Activated T-cell treated with anti-CD3 and anti-CD28 coated beads, Interleukin-2, amount 50 U/mL, for 4 hours (primary cell): Measurements from ENCODE around the gene FYN. TPM values are rescaled to one million over a fixed set of nuclear protein-coding genes. Genes with fewer than 3 reads are reported as not detected.
"Not testable (repeated sequence)": the region's sequence is repeated elsewhere in the genome, so short reads cannot be mapped to it uniquely, and the experiment has no call there.

Experiments
- ATAC-seq, 2 donors: fragments of 200-7000 bp; cut with Tn5 transposase; one replicate each; pipeline ENCODE4 v1.10.0; 2021
- DNase-seq: peaks from one replicate; pipeline ENCODE4 v3.0.0-alpha.2; 2020
- H3K27me3 Mint-ChIP-seq: one replicate; pipeline ENCODE4 v1.8.0; 2021; ENCODE audit warnings: low read depth, mixed read lengths
- H3K36me3 Mint-ChIP-seq: one replicate; pipeline ENCODE4 v1.8.0; 2022; ENCODE audit warnings: mixed read lengths; ENCODE audit not compliant: insufficient read depth
- H3K4me1 Mint-ChIP-seq: one replicate; pipeline ENCODE4 v1.8.0; 2021; ENCODE audit warnings: low read depth, mixed read lengths
- H3K4me3 Mint-ChIP-seq: one replicate; pipeline ENCODE4 v1.8.0; 2021; ENCODE audit warnings: mild to moderate bottlenecking, moderate library complexity, mixed read lengths
- H3K9me3 Mint-ChIP-seq: one replicate; pipeline ENCODE4 v1.8.0; 2021; ENCODE audit warnings: mixed read lengths
- total RNA-seq, 3 donors: library from RNA; stranded (reverse); gene quantifications; one replicate each; pipeline ENCODE4 v1.2.1, GENCODE V29; 2021

Gene FYN
- total RNA-seq, 3 donors from 2014 or later, result 481 to 505 (median 485) TPM

DNA sequence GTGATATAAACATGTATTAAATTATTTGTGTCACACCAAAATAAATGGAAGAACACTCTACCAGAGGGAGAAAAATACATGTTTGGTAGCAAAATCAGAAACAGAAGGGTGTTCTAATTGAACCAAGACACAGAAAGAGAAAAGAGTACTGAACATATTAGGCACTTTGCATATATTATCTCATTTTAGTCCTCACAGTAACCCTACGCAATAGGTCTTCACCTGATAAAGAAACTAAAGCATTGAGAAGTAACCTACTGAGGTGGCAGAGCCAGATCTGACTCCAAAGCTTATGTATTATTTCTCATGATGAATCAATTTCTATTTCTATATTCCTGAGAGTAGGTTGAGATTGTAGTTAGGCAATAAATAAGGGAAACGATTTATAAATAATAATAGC lies 77.7 kb downstream of the FYN start:
- Mint-ChIP-seq H3K4me1 (peaks cover 90% of the 10 kb centered on the region), H3K4me3 (peak overlapping the region; percentile 81), H3K27me3 (no peaks in the 10 kb centered on the region), H3K9me3 (no peaks in the 10 kb centered on the region), H3K36me3 (peaks cover 49% of the 10 kb centered on the region)
- ATAC-seq (no peak), DNase-seq (no peak)

DNA sequence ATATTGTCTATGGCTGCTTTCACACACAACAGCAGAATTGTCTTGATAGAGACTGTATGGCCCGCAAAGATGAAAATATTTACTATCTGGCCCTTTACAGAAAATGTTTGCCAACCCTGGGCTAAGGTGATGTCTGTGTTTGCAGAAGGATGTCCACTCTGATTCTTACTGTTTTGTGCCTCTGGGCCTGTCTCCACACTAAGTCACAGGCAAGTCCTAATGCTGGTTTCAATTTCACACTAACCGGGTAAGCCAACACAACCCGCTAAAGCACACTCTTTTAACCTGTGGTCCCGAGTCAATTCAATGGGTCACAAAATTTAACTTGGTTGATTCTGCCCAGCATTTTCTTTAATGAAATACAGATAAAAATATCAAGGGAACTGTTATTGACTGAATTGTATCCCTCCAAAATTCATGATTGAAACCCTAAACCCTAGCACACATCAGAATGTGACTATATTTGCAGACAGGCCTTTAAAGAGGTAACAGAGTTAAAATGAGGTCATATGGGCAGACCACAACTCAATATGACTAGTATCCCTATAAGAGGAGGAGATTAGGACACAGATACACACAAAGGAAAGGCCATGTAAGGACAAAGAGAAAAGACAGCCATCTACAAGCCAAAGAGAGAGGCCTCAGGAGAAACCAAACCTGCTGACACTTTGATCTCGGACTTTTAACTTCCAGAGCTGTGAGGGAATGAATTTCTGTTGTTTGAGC lies 78.4 kb downstream of the FYN start:
- Mint-ChIP-seq H3K4me1 (peaks cover 88% of the 10 kb centered on the region), H3K4me3 (peak overlapping the region; percentile 81), H3K27me3 (no peaks in the 10 kb centered on the region), H3K9me3 (no peaks in the 10 kb centered on the region), H3K36me3 (peaks cover 49% of the 10 kb centered on the region)
- DNase-seq (no peak), ATAC-seq (peak; percentile 64 to 78)

DNA sequence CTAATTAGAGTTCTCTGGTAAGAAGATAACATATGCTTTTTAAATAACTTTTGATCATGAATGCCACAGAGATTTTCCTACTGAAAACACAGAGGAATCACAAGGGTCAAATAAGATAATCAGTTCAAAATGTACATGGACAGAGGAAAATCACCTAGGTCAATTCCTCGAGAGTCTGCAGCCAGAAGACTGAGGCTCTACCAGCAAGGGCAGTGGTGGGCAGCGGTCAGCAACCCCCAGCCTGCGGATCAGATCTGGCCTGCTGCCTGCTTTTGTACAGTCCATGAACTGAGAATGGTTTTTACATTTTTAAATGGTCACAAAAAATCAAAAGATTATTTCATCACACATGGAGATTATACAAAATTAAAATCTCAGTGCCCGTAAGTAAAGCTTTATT lies 79.0 kb downstream of the FYN start:
- no peak for ATAC-seq
- Mint-ChIP-seq H3K4me3 (peak overlapping the region; percentile 81), H3K4me1 (peaks cover 82% of the 10 kb centered on the region), H3K27me3 (no peaks in the 10 kb centered on the region), H3K9me3 (no peaks in the 10 kb centered on the region), H3K36me3 (peaks cover 44% of the 10 kb centered on the region)
- DNase-seq, result no peak

DNA sequence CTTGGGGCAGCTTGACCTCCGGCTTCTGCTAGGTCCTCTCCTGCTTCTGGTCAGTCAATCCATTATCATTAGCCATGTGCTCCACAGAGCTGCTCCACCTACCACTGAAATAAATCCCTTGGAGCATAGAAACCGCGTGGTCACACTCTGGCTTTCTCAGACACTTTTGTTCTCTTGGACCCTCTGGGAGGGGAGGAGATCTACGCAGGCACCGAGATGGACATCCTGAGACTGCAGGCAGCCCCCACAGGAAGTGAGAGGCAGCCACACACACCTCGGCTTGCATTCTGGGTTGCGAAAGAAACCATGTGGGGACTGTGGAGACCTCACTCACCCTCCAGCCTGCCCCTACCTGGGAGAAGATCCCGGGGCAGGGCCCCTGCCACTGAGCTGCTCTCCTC lies 79.5 kb downstream of the FYN start:
- ATAC-seq, result peak; percentile 31 to 51
- Mint-ChIP-seq H3K4me1 (peaks cover 76% of the 10 kb centered on the region), H3K36me3 (peaks cover 38% of the 10 kb centered on the region), H3K27me3 (no peaks in the 10 kb centered on the region), H3K9me3 (no peaks in the 10 kb centered on the region), H3K4me3 (peak overlapping the region; percentile 81)
- no peak for DNase-seq

DNA sequence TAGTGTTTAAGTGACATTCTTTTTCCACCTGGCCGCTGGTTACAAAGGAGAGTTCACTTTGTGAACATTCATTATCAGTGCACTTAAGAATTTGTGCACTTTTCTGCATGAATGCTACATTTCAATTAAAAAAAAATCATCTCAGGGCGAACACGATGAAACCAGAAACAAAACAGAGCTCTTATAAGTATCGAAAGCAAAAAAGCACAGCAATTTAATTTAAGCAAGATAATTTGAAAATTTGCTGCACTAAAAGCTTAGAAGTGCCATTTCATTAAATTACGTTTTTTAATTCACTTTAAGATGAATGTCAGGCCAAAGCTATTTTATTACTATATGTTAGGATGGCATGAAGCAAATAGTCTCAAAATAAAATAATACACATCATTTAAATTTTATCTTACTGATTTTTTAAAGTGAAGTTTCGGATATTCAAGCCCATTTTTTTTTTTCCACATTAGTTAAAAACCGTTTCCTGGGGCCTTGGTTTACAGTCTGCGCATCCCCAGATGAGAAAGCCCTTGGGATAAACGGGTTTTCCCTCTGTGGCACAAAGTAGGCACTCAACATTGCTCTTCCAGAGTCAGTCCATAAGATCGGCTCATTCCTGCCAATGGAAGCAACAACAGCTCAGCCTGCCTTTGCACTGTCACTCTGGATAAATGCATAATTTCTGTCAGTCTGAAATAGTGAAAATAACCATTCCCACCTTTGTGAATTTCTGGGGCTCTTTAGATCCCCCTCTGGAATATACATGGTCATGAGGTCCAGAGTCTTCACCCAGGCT lies 80.1 kb downstream of the FYN start:
- H3K36me3 Mint-ChIP-seq, result peaks cover 34% of the 10 kb centered on the region
- peaks cover 71% of the 10 kb centered on the region for H3K4me1 Mint-ChIP-seq
- H3K27me3 Mint-ChIP-seq, result no peaks in the 10 kb centered on the region
- no peak for DNase-seq
- no peak for ATAC-seq
- H3K9me3 Mint-ChIP-seq, result no peaks in the 10 kb centered on the region
- H3K4me3 Mint-ChIP-seq, result peak overlapping the region; percentile 81

DNA sequence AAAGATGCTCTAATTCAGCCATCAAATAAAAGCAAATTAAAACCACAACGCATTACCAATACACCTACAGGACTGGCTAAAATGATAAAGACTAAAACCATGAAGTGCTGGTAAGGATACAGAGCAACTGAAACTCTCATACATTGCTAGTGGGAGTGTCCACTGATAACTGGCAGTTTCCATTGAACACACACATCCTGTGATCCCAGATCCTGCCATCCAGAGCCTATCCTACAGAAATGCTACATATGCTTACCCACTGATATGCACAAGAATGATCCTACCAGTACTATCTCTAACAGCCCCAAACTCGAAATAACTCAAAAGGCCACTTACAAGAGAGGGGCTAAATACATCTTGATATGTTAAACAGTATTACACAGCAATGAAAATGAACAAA lies 81.0 kb downstream of the FYN start:
- Mint-ChIP-seq H3K27me3 (no peaks in the 10 kb centered on the region), H3K4me1 (peaks cover 68% of the 10 kb centered on the region), H3K4me3 (peak overlapping the region; percentile 81), H3K36me3 (peaks cover 35% of the 10 kb centered on the region), H3K9me3 (no peaks in the 10 kb centered on the region)
- ATAC-seq, result no peak
- DNase-seq, result no peak

DNA sequence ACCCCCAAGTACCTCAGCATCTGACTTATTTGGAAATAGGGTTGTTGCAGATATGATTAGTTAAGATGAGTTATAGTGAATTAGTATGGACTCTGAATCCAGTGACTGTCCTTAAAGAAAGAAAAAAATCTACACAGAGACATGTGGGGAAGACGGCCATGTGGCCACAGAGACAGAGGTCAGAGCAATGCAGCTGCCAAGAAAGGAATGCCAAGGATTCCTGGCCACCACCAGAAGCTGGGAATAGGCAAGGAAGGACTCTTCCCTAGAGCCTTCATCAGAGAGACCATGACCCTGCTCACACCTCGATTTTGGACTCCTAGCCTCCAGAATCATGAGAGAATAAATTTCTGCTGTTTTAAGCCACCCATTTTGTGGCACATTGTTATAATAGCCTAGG lies 81.8 kb downstream of the FYN start:
- no peaks in the 10 kb centered on the region for H3K27me3 Mint-ChIP-seq
- peaks cover 35% of the 10 kb centered on the region for H3K36me3 Mint-ChIP-seq
- peak overlapping the region; percentile 81 for H3K4me3 Mint-ChIP-seq
- no peak for ATAC-seq
- H3K4me1 Mint-ChIP-seq, result peaks cover 63% of the 10 kb centered on the region
- no peaks in the 10 kb centered on the region for H3K9me3 Mint-ChIP-seq
- DNase-seq, result no peak

DNA sequence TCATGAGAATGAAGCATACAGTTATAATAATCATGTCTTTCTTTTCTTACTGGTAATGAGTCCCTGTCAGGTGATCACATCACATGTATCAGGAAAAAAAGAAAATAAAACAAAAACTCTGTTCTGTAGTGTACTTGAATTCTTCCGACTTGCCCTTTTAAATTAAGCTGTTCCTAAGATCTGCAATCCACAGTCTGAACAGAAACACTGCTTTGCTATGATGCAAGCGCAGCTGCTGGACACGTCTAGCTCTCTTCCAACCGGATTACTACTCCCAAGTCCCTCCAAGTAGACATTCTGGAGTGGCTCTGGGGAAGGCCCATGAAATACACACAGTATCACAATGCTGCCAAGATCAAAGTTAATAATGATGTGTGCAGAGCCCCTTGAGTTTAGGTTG lies 83.7 kb downstream of the FYN start:
- Mint-ChIP-seq H3K4me1 (peaks cover 58% of the 10 kb centered on the region), H3K36me3 (peaks cover 38% of the 10 kb centered on the region), H3K27me3 (no peaks in the 10 kb centered on the region), H3K9me3 (no peaks in the 10 kb centered on the region), H3K4me3 (no peak overlapping the region)
- ATAC-seq (no peak), DNase-seq (no peak)

DNA sequence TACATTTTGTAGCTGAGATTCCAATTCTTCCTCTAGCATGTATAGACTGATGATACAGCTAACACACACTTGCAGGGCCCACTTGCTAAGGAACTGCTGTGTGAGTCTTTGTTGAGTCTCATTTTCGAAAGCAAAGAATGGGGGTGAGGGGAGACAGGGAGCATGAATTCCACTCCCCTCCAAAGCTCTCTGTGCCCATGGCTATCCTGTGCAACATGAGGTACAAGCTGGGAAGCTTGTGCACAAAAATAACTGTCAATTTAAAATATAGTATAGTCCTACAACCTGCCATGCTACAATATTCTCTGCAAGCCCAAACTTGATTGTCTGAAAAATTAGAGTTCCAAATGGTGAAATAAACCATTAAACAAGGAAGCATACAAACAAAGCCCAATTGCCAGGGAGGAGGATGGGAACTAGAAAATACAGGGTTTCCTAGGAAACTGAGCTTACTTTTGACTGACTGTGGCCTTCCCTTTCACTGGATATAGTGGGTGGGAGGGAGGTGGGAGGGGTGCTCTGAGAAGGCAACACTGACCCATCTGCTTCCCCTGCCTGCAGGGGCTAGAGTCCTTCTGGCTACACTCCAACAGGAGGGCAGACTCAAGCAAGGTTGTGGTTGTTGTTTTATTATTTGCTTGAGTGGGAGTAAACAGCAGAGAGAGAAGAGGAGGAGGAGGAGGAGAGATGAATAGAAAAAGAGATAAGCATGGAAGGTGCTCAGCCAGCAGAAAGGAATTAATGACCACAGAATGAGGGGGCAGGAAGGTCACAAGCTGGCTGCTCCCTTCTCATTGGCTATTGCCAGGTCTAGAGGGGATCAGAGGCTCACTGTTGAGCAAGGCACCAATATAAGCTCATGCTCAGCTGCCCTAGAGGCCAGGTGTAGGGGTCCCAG lies 84.6 kb downstream of the FYN start:
- Mint-ChIP-seq H3K36me3 (peaks cover 36% of the 10 kb centered on the region), H3K9me3 (no peaks in the 10 kb centered on the region), H3K27me3 (no peaks in the 10 kb centered on the region), H3K4me1 (peaks cover 58% of the 10 kb centered on the region), H3K4me3 (no peak overlapping the region)
- DNase-seq (no peak), ATAC-seq (no peak)

DNA sequence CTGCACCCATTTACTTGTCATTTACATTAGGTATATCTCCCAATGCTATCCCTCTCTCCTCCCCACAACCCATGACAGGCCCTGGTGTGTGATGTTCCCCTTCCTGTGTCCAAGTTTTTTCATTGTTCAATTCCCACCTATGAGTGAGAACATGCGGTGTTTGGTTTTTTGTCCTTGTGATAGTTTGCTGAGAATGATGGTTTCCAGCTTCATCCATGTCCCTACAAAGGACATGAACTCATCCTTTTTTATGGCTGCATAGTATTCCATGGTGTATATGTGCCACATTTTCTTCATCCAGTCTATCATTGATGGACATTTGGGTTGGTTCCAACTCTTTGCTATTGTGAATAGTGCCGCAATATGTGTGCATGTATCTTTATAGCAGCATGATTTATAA lies 87.1 kb downstream of the FYN start:
- DNase-seq, ATAC-seq, H3K9me3 Mint-ChIP-seq, H3K4me3 Mint-ChIP-seq, H3K27me3 Mint-ChIP-seq: not testable (repeated sequence)
- peaks cover 59% of the 10 kb centered on the region for H3K4me1 Mint-ChIP-seq
- H3K36me3 Mint-ChIP-seq, result peaks cover 41% of the 10 kb centered on the region

DNA sequence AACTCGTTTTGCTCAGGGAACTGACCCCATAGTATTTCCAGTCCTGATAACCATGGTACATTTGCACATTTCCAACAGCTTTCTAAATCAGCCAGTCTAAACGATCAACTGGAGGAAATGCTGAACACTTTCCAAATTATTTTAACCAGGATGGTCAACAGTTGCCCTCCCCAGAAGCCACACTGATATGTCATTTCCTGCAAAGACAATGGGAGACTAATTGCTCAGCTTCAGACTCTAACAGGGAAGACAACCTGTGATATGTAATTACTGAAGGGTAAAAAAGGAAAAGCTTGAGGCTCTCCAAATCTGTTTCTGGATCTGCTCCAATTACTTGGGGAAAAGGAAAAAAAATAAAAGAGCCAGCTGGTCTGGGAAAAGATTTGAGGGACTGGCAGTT lies 88.8 kb downstream of the FYN start:
- Mint-ChIP-seq H3K36me3 (peaks cover 40% of the 10 kb centered on the region), H3K27me3 (no peaks in the 10 kb centered on the region), H3K4me3 (no peak overlapping the region), H3K9me3 (no peaks in the 10 kb centered on the region), H3K4me1 (peaks cover 67% of the 10 kb centered on the region)
- DNase-seq (no peak), ATAC-seq (no peak)

DNA sequence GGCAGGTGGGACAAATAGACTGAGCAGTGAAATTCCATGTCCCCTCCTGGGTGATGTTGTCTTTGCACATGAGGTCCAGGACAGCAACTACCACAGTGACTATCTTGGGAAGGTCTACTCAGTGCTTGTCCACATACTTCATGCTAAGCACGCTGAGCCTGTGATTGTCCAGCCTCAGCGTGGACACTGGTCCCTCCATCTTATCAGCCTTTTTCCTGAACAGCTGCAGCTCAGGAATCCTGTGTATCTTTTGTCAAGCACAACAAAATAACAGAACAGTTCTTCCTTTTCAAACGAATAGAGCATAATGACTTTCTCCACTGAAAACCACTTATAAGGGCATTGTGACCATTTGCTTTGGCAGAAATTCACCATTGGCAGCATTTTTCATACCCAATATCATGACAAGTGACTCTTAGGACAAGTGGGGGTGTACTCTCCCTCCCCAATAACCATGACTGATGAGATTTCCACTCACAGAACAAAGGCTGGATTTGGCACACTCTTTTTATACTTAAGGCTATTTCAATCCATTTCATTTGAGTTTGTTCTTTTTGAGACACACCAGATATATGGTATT lies 90.3 kb downstream of the FYN start:
- Mint-ChIP-seq H3K4me1 (peaks cover 81% of the 10 kb centered on the region), H3K36me3 (peaks cover 48% of the 10 kb centered on the region), H3K9me3 (no peaks in the 10 kb centered on the region), H3K27me3 (no peaks in the 10 kb centered on the region), H3K4me3 (no peak overlapping the region)
- ATAC-seq, result no peak
- DNase-seq, result no peak

DNA sequence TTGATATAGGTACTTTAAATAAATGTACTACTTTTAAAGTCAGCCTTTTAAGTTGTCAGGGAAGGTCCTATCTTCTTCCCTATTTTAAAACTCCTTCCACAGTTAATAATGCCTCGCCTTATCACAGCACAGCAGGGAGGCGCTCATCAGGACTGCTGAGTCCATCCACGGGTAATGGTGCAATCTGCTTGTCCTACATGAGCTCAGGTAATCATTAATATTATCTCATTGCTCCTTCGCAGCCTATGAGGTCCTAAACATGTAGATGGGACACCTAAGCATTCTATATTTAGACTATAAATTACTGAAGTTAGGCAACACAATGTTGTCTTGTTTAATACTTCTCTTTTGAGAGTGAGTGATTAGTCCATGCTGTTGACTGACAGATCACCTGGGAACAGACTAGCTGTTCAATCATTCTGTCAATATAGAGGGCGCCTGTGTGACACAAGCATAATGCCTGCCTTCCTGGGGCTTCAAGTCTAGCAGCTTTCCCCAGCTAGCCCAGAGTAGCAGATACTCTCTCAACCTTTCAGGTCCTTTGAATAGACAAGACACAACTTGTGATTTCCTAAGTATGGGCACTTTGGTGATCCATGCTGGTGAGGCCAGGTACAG lies 91.0 kb downstream of the FYN start:
- Mint-ChIP-seq H3K36me3 (peaks cover 53% of the 10 kb centered on the region), H3K4me1 (peaks cover 87% of the 10 kb centered on the region)

More for the DNA sequence above, 91.0 kb downstream of the FYN start:
- DNase-seq (no peak), ATAC-seq (no peak)
- Mint-ChIP-seq H3K4me3 (no peak overlapping the region), H3K27me3 (no peaks in the 10 kb centered on the region), H3K9me3 (no peaks in the 10 kb centered on the region)
